Smooth muscle cell of the umbilical artery (primary cell): ENCODE data around the gene NOTUM. TPM values are rescaled to one million over a fixed set of nuclear protein-coding genes. Genes with fewer than 3 reads are reported as not detected.

Experiments used
- total RNA-seq: library from RNA; depleted of rRNA; stranded (reverse); fragments of >200 nt; gene quantifications from 2 replicates; pipeline ENCODE4 v1.2.3, GENCODE V29; 2014

Gene NOTUM
- 0.14 TPM in 1 of 2 replicates, not detected in the other for total RNA-seq

DNA sequence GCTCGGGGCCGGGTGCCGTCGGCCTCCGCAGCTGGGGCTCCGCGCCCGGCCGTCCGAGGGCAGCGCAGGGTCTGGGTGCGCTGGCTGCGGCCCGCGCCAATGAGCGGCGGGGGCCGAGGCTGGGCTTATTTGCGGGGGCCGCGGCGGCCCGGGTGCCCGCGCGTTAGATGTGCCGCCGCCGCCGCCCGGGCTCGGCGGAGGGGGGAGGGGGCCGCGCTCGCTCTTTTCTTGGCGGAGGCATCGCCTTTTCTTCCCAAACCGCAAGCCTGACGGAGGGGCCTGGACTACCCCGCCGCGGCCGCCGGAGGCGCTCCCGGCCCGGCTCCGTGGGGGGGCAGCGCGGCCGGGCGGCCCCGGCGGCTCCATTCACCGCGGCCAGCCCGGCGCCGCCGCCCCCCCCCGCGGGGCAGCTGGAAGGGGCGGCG is at the start of gene NOTUM:
Gene NOTUM (minus strand): TSS at position 101 of the 425 bp plus-strand sequence. CDS start 278 bp downstream, outside the sequence.

DNA sequence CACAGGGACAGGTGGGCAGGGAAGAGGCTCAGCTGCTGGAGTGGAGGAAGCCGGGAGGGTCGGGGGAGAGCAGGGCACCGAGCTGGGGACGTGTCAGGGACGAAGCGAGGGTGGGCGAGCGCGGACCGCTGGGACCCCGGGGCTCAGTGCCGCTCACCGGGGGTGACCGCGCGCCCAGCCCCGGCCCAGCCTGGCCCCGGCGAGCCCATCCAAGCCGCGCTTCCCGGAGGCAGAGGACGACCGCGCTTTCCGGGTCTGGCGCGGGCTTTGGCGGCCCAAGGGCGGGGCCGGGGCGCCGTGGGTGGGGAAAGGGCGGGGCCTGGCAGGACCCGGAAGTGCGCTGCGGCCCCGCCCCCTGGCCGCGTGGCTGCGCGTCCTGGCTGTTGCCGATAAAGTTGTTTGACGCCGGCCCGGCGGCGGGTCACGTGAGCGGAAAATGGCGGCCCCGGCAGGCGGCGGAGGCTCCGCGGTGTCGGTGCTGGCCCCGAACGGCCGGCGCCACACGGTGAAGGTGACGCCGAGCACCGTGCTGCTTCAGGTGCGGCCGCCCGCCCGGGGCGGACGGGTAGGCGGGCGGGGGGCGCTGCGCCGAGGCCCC is 16.3 kb upstream of the NOTUM start, which contains the start of gene ASPSCR1:
Gene ASPSCR1 (plus strand): TSS at position 419 of the 598 bp plus-strand sequence. CDS start 18 bp downstream, at position 437.

GRCh38 chr17:81947189-81947588 is 13.8 kb downstream of the NOTUM start, which contains the start of gene MYADML2:
Gene MYADML2, minus strand, starts transcription at chr17:81947233. Its CDS starts 5,492 bp downstream, at chr17:81941741.

DNA sequence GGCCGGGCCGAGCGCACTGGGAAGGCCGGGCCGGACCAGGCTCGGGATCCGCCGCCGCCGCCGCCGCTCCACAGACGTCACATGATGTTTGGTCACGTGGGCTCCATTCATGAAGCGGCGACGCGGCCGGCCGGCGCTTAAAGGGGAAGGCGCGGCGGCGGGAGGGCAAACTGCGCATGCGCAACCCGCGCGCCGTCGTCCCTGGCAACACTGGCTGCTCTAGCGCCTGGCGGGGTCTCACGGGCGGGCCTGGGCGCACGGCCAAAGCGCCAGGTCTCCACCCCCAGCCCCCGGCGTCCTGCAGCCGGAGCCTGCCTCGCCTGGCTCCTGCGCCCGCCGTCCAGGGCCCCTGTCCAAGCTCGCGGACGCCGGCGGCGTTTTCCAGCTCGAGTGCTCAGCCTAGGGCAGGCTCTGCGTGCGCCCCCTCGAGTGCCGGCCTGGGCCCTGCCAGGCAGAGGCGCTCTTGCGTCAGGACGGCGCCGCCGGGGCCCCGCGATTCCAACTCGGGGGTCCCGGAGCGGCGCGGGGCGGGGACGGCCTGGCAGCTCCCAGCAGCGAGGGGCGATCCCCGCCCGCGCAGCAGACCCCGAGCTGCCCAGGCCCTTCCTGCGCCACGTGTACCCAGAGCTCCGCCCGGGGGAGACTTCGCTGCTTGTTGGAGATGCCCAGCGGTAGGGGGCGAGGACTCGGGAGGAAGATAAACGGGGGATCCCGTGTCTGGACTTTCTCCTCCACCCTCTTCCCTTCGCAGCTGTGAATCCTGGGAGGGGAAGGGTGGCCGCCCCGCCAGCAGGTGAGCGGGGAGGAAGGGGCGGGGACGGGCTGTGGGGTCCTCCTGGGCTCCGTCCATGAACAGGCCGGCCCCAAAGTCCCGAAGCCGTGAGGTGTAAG is 33.1 kb downstream of the NOTUM start, which contains the start of gene MAFG:
Gene MAFG (minus strand): TSS at position 83 of the 891 bp plus-strand sequence. CDS start 4,550 bp downstream, outside the sequence.

DNA sequence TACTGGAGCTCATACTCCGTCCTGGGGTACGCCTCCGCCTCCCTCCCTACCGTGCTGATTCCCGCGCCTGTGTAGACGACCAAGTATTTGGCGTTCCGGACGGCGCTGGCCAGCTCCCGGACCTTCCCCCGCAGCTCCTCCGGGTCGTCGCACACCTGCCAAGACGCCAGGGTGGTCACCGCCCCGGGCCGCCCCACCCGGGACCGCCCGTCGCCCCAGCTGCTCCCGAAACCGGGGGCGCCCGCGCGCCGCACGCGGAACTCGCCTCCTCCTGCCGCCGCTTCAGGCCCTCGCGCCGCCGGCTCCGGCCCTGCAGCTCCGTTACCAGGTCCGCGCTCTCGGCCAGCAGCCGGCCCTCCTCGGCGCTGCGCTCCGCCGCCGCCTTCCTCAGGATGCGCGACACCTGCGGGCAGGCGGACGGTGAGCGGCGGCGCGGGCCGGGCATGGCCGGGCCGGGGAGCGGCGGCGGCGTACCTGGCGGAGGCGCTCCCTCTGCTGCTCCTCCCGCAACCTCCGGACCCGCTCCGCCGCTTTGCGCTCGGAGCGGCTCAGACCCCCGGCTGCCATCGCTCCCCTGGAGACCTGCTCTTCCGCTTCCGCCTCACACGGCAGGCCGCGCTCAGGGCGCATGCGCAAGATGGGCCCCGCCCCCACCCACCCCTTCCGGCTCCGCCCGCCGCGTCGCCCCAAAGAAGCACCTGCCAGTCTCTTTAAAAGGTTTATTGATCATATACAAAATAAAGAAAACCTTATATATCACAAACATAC is 43.2 kb downstream of the NOTUM start, which contains the start of gene SIRT7:
Gene SIRT7 (minus strand): TSS at position 612 of the 768 bp plus-strand sequence. CDS start 45 bp downstream, at position 567.

GRCh38 chr17:81911277-81911961 is 49.6 kb downstream of the NOTUM start, which contains the start of gene PCYT2:
Gene PCYT2, minus strand, starts transcription at chr17:81911399. Its CDS starts 44 bp downstream, at chr17:81911355.

Other genes starting within 250 kb of the NOTUM start
- 8.0 and 10.5 TPM in 2 replicates for gene SLC25A10, start 248.9 kb downstream of the NOTUM start, total RNA-seq
- gene GCGR, start 157.0 kb downstream of the NOTUM start, total RNA-seq = not detected in 2 replicates
- gene MCRIP1, start 127.9 kb downstream of the NOTUM start, total RNA-seq = 82.5 and 97.7 TPM in 2 replicates
- 0.09 TPM in 1 of 2 replicates, not detected in the other for gene PPP1R27, start 126.1 kb downstream of the NOTUM start, total RNA-seq
- 2,852 and 4,180 TPM in 2 replicates for gene P4HB, start 100.7 kb downstream of the NOTUM start, total RNA-seq
- 120 and 379 TPM in 2 replicates for gene ARHGDIA, start 89.8 kb downstream of the NOTUM start, total RNA-seq
- 76.3 and 110 TPM in 2 replicates for gene ALYREF, start 69.6 kb downstream of the NOTUM start, total RNA-seq
- gene ANAPC11, start 69.5 kb downstream of the NOTUM start, total RNA-seq = 84.9 and 198 TPM in 2 replicates
- 0.51 and 1.5 TPM in 2 replicates for gene NPB, start 58.9 kb downstream of the NOTUM start, total RNA-seq
- 50.5 and 52.1 TPM in 2 replicates for gene PCYT2, start 49.8 kb downstream of the NOTUM start, total RNA-seq
- 13.1 and 20.2 TPM in 2 replicates for gene SIRT7, start 43.0 kb downstream of the NOTUM start, total RNA-seq
- 28.2 and 32.5 TPM in 2 replicates for gene MAFG, start 33.5 kb downstream of the NOTUM start, total RNA-seq
- 245 and 274 TPM in 2 replicates for gene PYCR1, start 23.9 kb downstream of the NOTUM start, total RNA-seq
- under 0.01 TPM in 1 of 2 replicates, not detected in the other for gene MYADML2, start 14.0 kb downstream of the NOTUM start, total RNA-seq
- gene ASPSCR1, start 16.4 kb upstream of the NOTUM start, total RNA-seq = 21.4 and 28.8 TPM in 2 replicates
- gene CENPX, start 61.7 kb upstream of the NOTUM start, total RNA-seq = 11.3 and 17.7 TPM in 2 replicates
- gene LRRC45, start 62.1 kb upstream of the NOTUM start, total RNA-seq = 10.1 and 13.3 TPM in 2 replicates
- 19.0 and 25.3 TPM in 2 replicates for gene RAC3, start 70.5 kb upstream of the NOTUM start, total RNA-seq
- gene DCXR, start 76.5 kb upstream of the NOTUM start, total RNA-seq = 30.7 and 48.7 TPM in 2 replicates
- 47.5 and 67.4 TPM in 2 replicates for gene RFNG, start 90.6 kb upstream of the NOTUM start, total RNA-seq
- gene GPS1, start 90.7 kb upstream of the NOTUM start, total RNA-seq = 90.3 and 111 TPM in 2 replicates
- 55.2 and 65.6 TPM in 2 replicates for gene DUS1L, start 104.6 kb upstream of the NOTUM start, total RNA-seq
- 104 and 307 TPM in 2 replicates for gene FASN, start 137.0 kb upstream of the NOTUM start, total RNA-seq